EL (cell line): ENCODE measurements around the gene NEU4.
A peak's percentile ranks its signal among the peaks of the same experiment; 100 is the strongest.

Experiments
- DNase-seq: peaks from one replicate; pipeline ENCODE4 v3.0.0-alpha.2; 2016

Gene NEU4

DNA sequence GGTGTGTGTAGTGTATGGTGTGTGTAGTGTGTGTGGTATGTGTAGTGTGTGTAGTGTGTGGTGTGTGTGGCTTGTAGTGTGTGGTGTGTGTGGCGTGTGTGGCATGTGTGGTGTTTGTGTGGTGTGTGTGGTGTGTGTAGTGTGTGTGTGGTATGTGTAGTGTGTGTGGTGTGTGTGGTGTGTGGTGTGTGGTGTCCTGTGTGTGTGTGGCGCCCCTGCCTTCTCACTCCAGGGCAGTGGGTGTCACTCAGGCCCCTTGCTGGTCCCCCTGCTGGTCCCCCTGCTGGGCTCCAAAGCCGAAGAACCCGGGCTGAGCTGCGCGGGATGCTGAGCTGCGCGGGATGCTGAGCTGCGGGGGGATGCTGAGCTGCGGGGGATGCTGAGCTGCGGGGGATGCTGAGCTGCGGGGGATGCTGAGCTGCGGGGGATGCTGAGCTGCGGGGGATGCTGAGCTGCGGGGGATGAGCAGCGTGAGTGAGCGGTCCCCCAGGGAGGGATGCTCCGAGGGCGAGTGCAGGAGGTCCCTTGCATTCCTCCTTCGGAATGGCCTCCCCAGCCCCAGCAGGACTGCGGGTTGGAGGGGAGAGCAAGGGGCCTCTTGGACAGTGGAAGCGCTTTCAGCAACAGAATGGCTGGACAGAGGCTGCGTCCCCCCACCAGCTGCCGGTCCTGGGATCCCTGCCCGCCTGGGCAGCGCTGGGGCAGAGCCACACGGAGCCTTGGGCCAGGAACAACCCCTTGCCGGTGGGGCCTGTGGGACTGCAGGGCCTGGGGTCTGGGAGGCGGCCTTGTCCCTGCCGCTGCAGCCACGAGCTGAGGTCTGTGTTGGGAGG lies 57.2 kb downstream of the NEU4 start:
- DNase-seq, result peak; percentile 23
